NCI-H2029 treated with DMSO at 0.1 percent for 48 hours (cell line): ENCODE data around the gene HDAC4.

Experiments used
- DNase-seq: peaks from one replicate; lab custom pipeline; 2025; lab: John Stamatoyannopoulos, UW

Gene HDAC4

GRCh38 chr2:239008004-239008403 is 392.8 kb downstream of the HDAC4 start:
- no peak for DNase-seq

GRCh38 chr2:239006622-239007285 is 394.1 kb downstream of the HDAC4 start:
- no peak for DNase-seq

GRCh38 chr2:239005586-239005985 is 395.2 kb downstream of the HDAC4 start:
- no peak for DNase-seq

- no peak for DNase-seq
Measured at GRCh38 chr2:239004274-239005015, 396.4 kb downstream of the HDAC4 start.

GRCh38 chr2:239003624-239004273 is 397.1 kb downstream of the HDAC4 start:
- no peak for DNase-seq

GRCh38 chr2:239002954-239003623 is 397.7 kb downstream of the HDAC4 start:
- DNase-seq, result no peak

- no peak for DNase-seq
Measured at GRCh38 chr2:239002591-239002953, 398.2 kb downstream of the HDAC4 start.

GRCh38 chr2:239001794-239002193 is 399.0 kb downstream of the HDAC4 start:
- no peak for DNase-seq

- DNase-seq, result no peak
Measured at GRCh38 chr2:239000500-239001073, 400.2 kb downstream of the HDAC4 start.

GRCh38 chr2:239000089-239000488 is 400.7 kb downstream of the HDAC4 start:
- no peak for DNase-seq

GRCh38 chr2:238999291-238999741 is 401.5 kb downstream of the HDAC4 start:
- no peak for DNase-seq

- no peak for DNase-seq
Measured at GRCh38 chr2:238998801-238999200, 402.0 kb downstream of the HDAC4 start.
